Measurements from ENCODE around the gene PPP1R14B.

PPP1R14B gene

DNA sequence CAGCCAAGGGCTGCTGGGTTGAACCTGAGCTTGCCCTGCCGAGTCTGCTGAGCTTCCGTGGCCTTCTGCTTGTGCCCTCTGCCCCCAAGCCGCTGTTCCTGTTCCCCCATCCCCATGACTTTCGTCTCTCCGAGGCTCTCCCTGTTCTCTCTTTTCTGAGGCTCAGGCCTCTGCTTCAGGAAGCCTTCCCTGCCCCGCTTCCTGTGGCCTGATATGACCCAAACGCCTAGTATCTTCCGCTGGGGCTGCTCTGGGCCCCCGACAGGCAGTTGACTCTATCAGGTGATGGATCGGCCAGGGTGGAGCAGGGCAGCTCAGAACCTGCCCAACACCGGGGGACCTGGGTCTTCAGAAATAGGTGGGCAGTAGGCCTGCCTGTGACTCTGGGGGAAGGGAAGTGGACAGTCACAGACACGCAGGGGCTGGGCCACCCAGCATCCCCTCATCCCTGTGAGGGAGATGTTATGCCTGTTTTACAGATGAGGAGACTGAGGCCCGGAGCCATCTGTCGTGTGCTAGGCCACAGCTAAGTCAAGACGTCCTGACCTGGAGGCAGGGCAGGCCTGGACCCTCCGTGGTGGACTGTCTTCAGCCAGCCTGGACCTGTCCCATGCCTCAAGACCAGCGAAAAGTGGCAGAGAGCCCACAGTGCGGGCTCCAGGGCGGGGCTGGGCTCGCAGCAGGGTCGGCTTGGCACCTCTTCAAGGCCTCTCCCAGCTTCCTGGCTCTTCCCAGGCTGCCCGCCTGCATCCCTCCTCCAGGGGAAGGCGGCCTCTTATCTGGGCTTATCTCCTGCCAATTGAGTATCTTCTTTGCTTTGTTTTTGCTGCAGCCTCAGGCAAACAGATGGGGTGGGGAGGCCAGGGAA lies 21.5 kb upstream of the PPP1R14B start:
- peak; percentile 29 to 93 for DNase-seq (ENCODE audit: low read depth in 2 of 2)
- TF ChIP-seq, protein P1, sequence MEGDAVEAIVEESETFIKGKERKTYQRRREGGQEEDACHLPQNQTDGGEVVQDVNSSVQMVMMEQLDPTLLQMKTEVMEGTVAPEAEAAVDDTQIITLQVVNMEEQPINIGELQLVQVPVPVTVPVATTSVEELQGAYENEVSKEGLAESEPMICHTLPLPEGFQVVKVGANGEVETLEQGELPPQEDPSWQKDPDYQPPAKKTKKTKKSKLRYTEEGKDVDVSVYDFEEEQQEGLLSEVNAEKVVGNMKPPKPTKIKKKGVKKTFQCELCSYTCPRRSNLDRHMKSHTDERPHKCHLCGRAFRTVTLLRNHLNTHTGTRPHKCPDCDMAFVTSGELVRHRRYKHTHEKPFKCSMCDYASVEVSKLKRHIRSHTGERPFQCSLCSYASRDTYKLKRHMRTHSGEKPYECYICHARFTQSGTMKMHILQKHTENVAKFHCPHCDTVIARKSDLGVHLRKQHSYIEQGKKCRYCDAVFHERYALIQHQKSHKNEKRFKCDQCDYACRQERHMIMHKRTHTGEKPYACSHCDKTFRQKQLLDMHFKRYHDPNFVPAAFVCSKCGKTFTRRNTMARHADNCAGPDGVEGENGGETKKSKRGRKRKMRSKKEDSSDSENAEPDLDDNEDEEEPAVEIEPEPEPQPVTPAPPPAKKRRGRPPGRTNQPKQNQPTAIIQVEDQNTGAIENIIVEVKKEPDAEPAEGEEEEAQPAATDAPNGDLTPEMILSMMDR (IDR thresholded peaks at IDR 0.05; ENCODE audit: low read depth, low read length): no peak
- peak overlapping the region in 1 of 2 donors; percentile 56 for H3K4me3 ChIP-seq (replicated peaks in 1 of 2; ENCODE audit: low read depth in 2 of 2, low read length in 2 of 2)

DNA sequence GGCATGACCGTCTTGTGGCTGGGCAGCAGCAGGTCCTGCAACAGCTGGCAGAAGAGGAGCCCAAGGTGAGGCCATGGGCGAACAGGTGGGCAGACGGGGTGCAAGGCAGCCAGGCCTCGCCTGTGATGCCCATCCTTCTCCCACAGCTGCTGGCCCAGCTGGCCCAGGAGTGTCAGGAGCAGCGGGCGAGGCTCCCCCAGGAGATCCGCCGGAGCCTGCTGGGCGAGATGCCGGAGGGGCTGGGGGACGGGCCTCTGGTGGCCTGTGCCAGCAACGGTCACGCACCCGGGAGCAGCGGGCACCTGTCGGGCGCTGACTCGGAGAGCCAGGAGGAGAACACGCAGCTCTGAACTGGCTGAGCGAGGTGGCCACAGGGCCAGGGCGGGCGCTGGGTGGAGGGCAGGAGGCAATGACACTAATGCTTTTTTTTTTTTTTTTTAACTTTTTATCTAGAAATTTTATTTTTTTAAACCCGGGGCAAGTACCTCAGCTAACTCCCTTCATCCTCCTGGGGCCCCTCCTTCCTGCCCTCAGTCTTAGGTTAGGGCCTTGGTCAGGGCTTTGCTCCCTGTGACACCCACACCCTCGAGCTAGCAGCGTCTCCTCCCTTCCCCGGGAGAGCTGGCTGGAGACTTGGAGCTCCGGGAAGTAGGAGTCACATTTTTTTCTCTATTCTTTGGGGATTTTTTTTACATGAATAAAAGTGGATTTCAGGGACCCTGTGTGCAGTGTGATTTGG lies 20.6 kb upstream of the PPP1R14B start:
- TF ChIP-seq, protein P1 (IDR thresholded peaks at IDR 0.05; ENCODE audit: low read depth, low read length): no peak
- H3K4me3 ChIP-seq (replicated peaks in 1 of 2; ENCODE audit: low read depth in 2 of 2, low read length in 2 of 2): no peak overlapping the region
- DNase-seq (ENCODE audit: low read depth in 2 of 2): peak in 1 of 2 donors; percentile 58

DNA sequence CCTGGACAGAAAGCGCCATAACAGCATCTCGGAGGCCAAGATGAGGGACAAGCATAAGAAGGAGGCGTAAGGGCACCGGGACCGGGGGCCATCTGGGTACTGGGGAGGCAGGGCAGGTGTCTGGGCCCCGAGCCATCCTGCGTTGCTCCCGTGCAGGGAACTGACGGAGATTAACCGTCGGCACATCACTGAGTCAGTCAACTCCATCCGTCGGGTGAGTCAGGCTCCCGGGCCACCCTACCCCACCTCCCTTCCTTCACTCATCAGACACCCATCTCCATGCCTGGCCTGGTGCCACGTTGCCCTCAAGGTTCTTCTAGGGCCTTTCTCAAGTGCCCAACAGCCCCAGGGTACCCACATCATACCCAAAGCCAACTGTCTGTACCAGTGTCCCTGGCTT lies 19.6 kb upstream of the PPP1R14B start:
- peak in 1 of 2 donors; percentile 64 for DNase-seq (ENCODE audit: low read depth in 2 of 2)
- TF ChIP-seq, protein P1 (IDR thresholded peaks at IDR 0.05; ENCODE audit: low read depth, low read length): no peak
- H3K4me3 ChIP-seq (replicated peaks in 1 of 2; ENCODE audit: low read depth in 2 of 2, low read length in 2 of 2): no peak overlapping the region

DNA sequence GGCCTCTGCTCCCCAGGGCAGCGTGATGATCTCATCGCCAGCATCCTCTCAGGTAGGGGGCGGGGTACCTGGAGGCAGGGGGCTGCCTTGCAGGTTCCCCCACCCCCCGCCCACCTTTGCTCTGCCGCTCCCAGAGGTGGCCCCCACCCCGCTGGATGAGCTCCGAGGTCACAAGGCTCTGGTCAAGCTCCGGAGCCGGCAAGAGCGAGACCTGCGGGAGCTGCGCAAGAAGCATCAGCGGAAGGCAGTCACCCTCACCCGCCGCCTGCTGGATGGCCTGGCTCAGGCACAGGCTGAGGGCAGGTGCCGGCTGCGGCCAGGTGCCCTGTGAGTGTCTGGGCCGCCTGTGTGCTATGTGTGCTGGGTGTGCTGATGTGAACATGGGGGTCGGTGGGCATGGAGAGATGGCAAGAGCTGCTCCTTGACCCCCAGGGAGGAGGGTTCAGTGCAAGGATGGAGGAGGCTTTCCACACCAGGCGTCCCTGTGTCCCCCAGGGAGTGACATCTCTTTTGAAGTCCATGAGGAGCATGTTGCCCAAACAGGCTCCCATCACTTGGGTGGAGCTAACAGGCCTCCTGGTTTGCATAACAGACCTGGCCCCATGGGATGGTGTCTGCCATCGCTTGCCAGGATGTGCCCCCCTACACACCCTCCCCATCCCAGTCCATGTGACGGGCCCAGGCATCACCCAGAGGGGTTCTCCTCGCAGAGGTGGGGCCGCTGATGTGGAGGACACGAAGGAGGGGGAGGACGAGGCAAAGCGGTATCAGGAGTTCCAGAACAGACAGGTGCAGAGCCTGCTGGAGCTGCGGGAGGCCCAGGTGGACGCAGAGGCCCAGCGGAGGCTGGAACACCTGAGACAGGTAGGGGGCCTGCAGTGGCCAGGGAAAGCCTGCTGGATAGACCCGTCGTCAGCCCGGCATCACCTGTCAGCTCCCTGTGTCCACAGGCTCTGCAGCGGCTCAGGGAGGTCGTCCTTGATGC lies 18.7 kb upstream of the PPP1R14B start:
- H3K4me3 ChIP-seq (replicated peaks in 1 of 2; ENCODE audit: low read depth in 2 of 2, low read length in 2 of 2): no peak overlapping the region
- TF ChIP-seq, protein P1 (IDR thresholded peaks at IDR 0.05; ENCODE audit: low read depth, low read length): no peak
- DNase-seq (ENCODE audit: low read depth in 2 of 2): no peak

DNA sequence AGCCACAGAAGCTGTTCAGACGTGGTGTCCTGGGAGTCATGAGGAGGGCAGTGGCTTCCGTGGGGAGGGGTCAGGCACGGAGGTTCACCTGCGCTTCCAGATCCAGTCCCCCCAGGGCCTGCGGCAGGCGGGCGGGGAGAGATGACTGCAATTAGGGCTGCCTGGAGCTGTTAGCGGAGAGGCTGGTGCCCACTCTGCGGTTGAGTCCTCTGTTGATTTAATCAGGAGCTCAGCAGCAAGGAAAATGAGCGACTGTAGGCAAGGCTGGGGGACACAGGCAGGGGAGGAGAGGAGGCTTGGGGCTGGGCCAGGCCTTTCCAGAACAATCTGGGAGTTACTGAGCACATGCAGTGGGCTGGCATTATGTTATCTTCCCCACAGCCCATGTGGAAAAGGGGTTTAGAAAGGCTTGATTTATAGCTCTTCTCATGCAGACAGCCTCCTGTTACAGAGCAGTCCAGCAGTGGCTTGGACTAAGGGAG lies 17.7 kb upstream of the PPP1R14B start:
- TF ChIP-seq, protein P1 (IDR thresholded peaks at IDR 0.05; ENCODE audit: low read depth, low read length): no peak
- DNase-seq (ENCODE audit: low read depth in 2 of 2): no peak
- no peak overlapping the region for H3K4me3 ChIP-seq (replicated peaks in 1 of 2; ENCODE audit: low read depth in 2 of 2, low read length in 2 of 2)

DNA sequence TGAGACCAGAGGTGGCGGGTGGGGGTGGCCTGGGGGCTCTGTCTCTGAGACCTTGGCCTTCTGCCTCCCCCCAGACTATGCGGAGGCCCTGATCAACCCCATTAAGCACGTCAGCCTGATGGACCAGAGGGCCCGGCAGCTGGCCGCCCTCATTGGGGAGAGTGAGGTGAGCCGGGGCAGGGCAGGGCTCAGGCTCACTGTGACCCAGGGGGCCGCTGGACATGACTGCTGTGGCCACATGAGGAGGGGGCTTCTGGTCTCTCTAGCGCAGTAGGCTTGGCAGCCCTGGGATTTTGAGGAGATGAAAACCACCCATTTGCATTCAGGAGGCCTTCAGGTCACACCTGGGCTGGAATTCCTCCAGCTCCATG lies 17.2 kb upstream of the PPP1R14B start:
- no peak overlapping the region for H3K4me3 ChIP-seq (replicated peaks in 1 of 2; ENCODE audit: low read depth in 2 of 2, low read length in 2 of 2)
- no peak for DNase-seq (ENCODE audit: low read depth in 2 of 2)
- TF ChIP-seq, protein P1 (IDR thresholded peaks at IDR 0.05; ENCODE audit: low read depth, low read length): no peak
